Spleen (tissue), 11 donors: ENCODE data around the gene GRAMD1A. TPM values are rescaled to one million over a fixed set of nuclear protein-coding genes. Genes with fewer than 3 reads are reported as not detected.
A peak's percentile ranks its signal among the peaks of the same experiment; 100 is the strongest.

Experiments
- DNase-seq: peaks from one replicate; pipeline ENCODE4 v3.0.0-alpha.2; 2020
- H3K27ac ChIP-seq, 8 donors: fragments of 200-600 bp; sonication (generic) in 7 of 8; 1 replicate in 4 of 8; 2 replicates in 4 of 8; pipeline versions ENCODE4 v1.5.0 to v1.8.0; 2016 to 2021; ENCODE audit warnings: inconsistent platforms in 4 of 8, mild to moderate bottlenecking in 4 of 8, moderate library complexity in 1 of 8
- H3K27me3 ChIP-seq, 7 donors: fragments of 200-600 bp; sonication (generic) in 6 of 7; replicated peaks in 1 of 7; 1 replicate in 4 of 7; 2 replicates in 3 of 7; pipeline versions ENCODE4 v1.5.0 to v1.8.0; 2016 to 2021; ENCODE audit warnings: inconsistent platforms in 3 of 7, mild to moderate bottlenecking in 1 of 7
- H3K36me3 ChIP-seq, 6 donors: fragments of 200-600 bp; sonication (generic) in 5 of 6; 1 replicate in 4 of 6; 2 replicates in 2 of 6; pipeline versions ENCODE4 v1.5.0 to v1.8.0; 2016 to 2021; ENCODE audit warnings: inconsistent platforms in 2 of 6
- H3K4me1 ChIP-seq, 6 donors: fragments of 200-600 bp; sonication (generic) in 5 of 6; 1 replicate in 3 of 6; 2 replicates in 3 of 6; pipeline versions ENCODE4 v1.5.0 to v1.8.0; 2016 to 2021; ENCODE audit warnings: inconsistent platforms in 3 of 6
- H3K4me3 ChIP-seq, 8 donors: fragments of 200-600 bp; sonication (generic) in 7 of 8; 1 replicate in 4 of 8; 2 replicates in 4 of 8; pipeline versions ENCODE4 v1.5.0 to v1.8.0; 2016 to 2021; ENCODE audit warnings: inconsistent platforms in 4 of 8, mild to moderate bottlenecking in 4 of 8, moderate library complexity in 2 of 8
- H3K9me3 ChIP-seq, 8 donors: fragments of 200-600 bp; sonication (generic) in 7 of 8; 1 replicate in 4 of 8; 2 replicates in 4 of 8; pipeline versions ENCODE4 v1.5.0 to v1.8.0; 2016 to 2021; ENCODE audit warnings: inconsistent platforms in 4 of 8
- CTCF ChIP-seq, 11 experiments: fragments of 200-600 bp in 7 of 11; fragments of 450-650 bp in 4 of 11; sonication (generic) in 4 of 11; IDR thresholded peaks in 8 of 11; conservative IDR thresholded peaks in 3 of 11; 1 replicate in 7 of 11; 2 replicates in 4 of 11; pipeline versions ENCODE4 v1.4.0 to v1.8.0; 2016 to 2021; ENCODE audit warnings: antibody characterized with exemption in 11 of 11, inconsistent platforms in 4 of 11, mild to moderate bottlenecking in 1 of 11
- POLR2A ChIP-seq, 3 donors: fragments of 450-650 bp; IDR thresholded peaks; one replicate each; pipeline ENCODE4 v1.5.1; 2017; ENCODE audit warnings: antibody characterized with exemption in 3 of 3, mild to moderate bottlenecking in 1 of 3
- POLR2AphosphoS5 ChIP-seq, 3 donors: sonication (generic); formaldehyde crosslinking; IDR thresholded peaks; one replicate each; pipeline ENCODE4 v1.5.1; 2017; ENCODE audit warnings: antibody characterized with exemption in 3 of 3
- WGBS, 5 donors: extraction: QIAGEN DNeasy Blood & Tissue Kit in 3 of 5; methylation state at CpG; one replicate each; pipeline versions ENCODE4 v1.1.5 to v1.1.7; 2013 to 2018; 5-methylcytosine and 5-hydroxymethylcytosine counted together
- intact Hi-C: fragments of 100-400 bp; cut with DNase I; formaldehyde crosslinking; loops from one replicate; pipeline ENCODE4 v1.15.0; 2023; ENCODE audit warnings: low total_unique reads
- polyA plus RNA-seq, 3 donors: library from polyadenylated mRNA; stranded (reverse); fragments of 200-250 nt; gene quantifications; one replicate each; pipeline ENCODE4 v1.2.1, GENCODE V29; 2013
- total RNA-seq, 7 donors: library from RNA; depleted of rRNA in 3 of 7; stranded (reverse); fragments of >200 nt in 3 of 7; fragmentation: NEBNext Ultra II Directional in 4 of 7; extraction: Animal tissue kit (Norgen Biotek cat#: 25700) in 4 of 7; gene quantifications; one replicate each; pipeline versions ENCODE4 v1.1.0 to v1.2.1, GENCODE V29; 2016 to 2021
- donor health status: healthy with polysubstance abuse.
- donor health status: DM: no; HTN: no; CAD: no; lungs with moderate emphysema.
- donor health status: DM: no; HTN: no; CAD: no.
- donor health status: Bipolar disorder and iron deficiency.
- donor health status: healthy.
- donor health status: DM: no; HTN: no; CAD: no.
- donor health status: DM: yes; HTN: yes; CAD: no.

GRAMD1A gene
- total and polyA plus RNA-seq, 10 donors: 30.0 to 177 (median 101) TPM

- no peak overlapping the region for H3K4me3 ChIP-seq
- no peaks in the 10 kb centered on the region for H3K27me3 ChIP-seq
- intact Hi-C loops: no loop called here
- H3K36me3 ChIP-seq: peaks cover 4 to 100% (median 100%) of the 10 kb centered on the region in 6 donors
- WGBS, 5 donors: 64 to 78% (median 75%) methylated on average over 13 to 14 of the region's 14 CpGs
- H3K4me1 ChIP-seq: peaks cover 0 to 43% (median 19%) of the 10 kb centered on the region in 6 donors
- TF ChIP-seq CTCF (IDR thresholded peaks at IDR 0.05 in 8 of 11, conservative IDR thresholded peaks at IDR 0.05 in 3 of 11) (no peak), POLR2A (IDR thresholded peaks at IDR 0.05) (no peak), POLR2AphosphoS5 (IDR thresholded peaks at IDR 0.05) (peak in 2 of 3 donors; percentile 41 to 68)
- H3K9me3 ChIP-seq: no peaks in the 10 kb centered on the region
- DNase-seq: no peak
- H3K27ac ChIP-seq: peak overlapping the region in 3 of 8 donors; percentile 15 to 55 (median 42)
Measured at GRCh38 chr19:35022460-35022859, 22.3 kb downstream of the GRAMD1A start.

GRCh38 chr19:35023428-35023827, 23.3 kb downstream of the GRAMD1A start:
- TF ChIP-seq CTCF (IDR thresholded peaks at IDR 0.05 in 8 of 11, conservative IDR thresholded peaks at IDR 0.05 in 3 of 11) (no peak), POLR2AphosphoS5 (IDR thresholded peaks at IDR 0.05) (peak in 1 of 3 donors; percentile 66)
- Histone ChIP-seq H3K9me3 (no peaks in the 10 kb centered on the region), H3K27me3 (no peaks in the 10 kb centered on the region), H3K4me3 (no peak overlapping the region), H3K4me1 (peaks cover 0 to 35% (median 15%) of the 10 kb centered on the region in 6 donors), H3K27ac (peak overlapping the region in 4 of 8 donors; percentile 3 to 55 (median 28)), H3K36me3 (peaks cover 4 to 100% (median 96%) of the 10 kb centered on the region in 6 donors)
- intact Hi-C loops: no loop called here
- DNase-seq: no peak
- 55 to 84% (median 76%) methylated on average over 10 to 19 of the region's 19 CpGs for WGBS, 5 donors

GRCh38 chr19:35024095-35024494, 24.0 kb downstream of the GRAMD1A start:
- H3K4me3 ChIP-seq: no peak overlapping the region
- H3K36me3 ChIP-seq: peaks cover 4 to 94% (median 90%) of the 10 kb centered on the region in 6 donors
- DNase-seq: no peak
- WGBS, 5 donors: 70 to 89% (median 80%) methylated on average over 6 of the region's 6 CpGs
- peak overlapping the region in 5 of 8 donors; percentile 3 to 55 (median 22) for H3K27ac ChIP-seq
- H3K9me3 ChIP-seq: no peaks in the 10 kb centered on the region
- intact Hi-C loops: no loop called here
- peaks cover 0 to 37% (median 15%) of the 10 kb centered on the region in 6 donors for H3K4me1 ChIP-seq
- H3K27me3 ChIP-seq: peaks cover 0 to 3% (median 0%) of the 10 kb centered on the region in 7 donors
- TF ChIP-seq POLR2A (IDR thresholded peaks at IDR 0.05): no peak
- peak in 2 of 3 donors; percentile 34 to 51 for TF ChIP-seq POLR2AphosphoS5 (IDR thresholded peaks at IDR 0.05)
- no peak for TF ChIP-seq CTCF (IDR thresholded peaks at IDR 0.05 in 8 of 11, conservative IDR thresholded peaks at IDR 0.05 in 3 of 11)

- Histone ChIP-seq H3K27me3 (peaks cover 0 to 21% (median 7%) of the 10 kb centered on the region in 7 donors), H3K27ac (no peak overlapping the region), H3K4me1 (peaks cover 0 to 53% (median 24%) of the 10 kb centered on the region in 6 donors), H3K36me3 (peaks cover 4 to 75% (median 71%) of the 10 kb centered on the region in 6 donors), H3K4me3 (no peak overlapping the region), H3K9me3 (no peaks in the 10 kb centered on the region)
- no peak for TF ChIP-seq POLR2A (IDR thresholded peaks at IDR 0.05)
- peak in 1 of 3 donors; percentile 54 for TF ChIP-seq POLR2AphosphoS5 (IDR thresholded peaks at IDR 0.05)
- no peak for TF ChIP-seq CTCF (IDR thresholded peaks at IDR 0.05 in 8 of 11, conservative IDR thresholded peaks at IDR 0.05 in 3 of 11)
- intact Hi-C loops: no loop called here
- no peak for DNase-seq
- 91 to 98% (median 95%) methylated on average over 12 to 21 of the region's 21 CpGs for WGBS, 5 donors
Measured at GRCh38 chr19:35025969-35026368, 25.8 kb downstream of the GRAMD1A start.
